ENCODE measurements around the gene BACE1. TPM values are rescaled to one million over a fixed set of nuclear protein-coding genes. Genes with fewer than 3 reads are reported as not detected.

The BACE1 gene
- total RNA-seq, 2 experiments from 2014 or later, result 1.1 to 2.6 TPM

- ATAC-seq (ENCODE audit: low read depth) (no peak), DNase-seq (no peak)
- Mint-ChIP-seq H3K4me3 (no peak overlapping the region), H3K27ac (no peak overlapping the region), H3K9me3 (no peaks in the 10 kb centered on the region), H3K27me3 (peaks cover 46% of the 10 kb centered on the region), H3K4me1 (peaks cover 7% of the 10 kb centered on the region), H3K36me3 (no peaks in the 10 kb centered on the region)
- POLR2A ChIA-PET, result no interaction called here
Observed at GRCh38 chr11:117319214-117319840, 3.3 kb upstream of the BACE1 start.

GRCh38 chr11:117318738-117319137 is 2.7 kb upstream of the BACE1 start:
- no peak overlapping the region for H3K4me3 Mint-ChIP-seq
- H3K27me3 Mint-ChIP-seq, result peaks cover 50% of the 10 kb centered on the region
- no peaks in the 10 kb centered on the region for H3K36me3 Mint-ChIP-seq
- POLR2A ChIA-PET, result no interaction called here
- H3K27ac Mint-ChIP-seq, result no peak overlapping the region
- no peak for ATAC-seq (ENCODE audit: low read depth)
- H3K9me3 Mint-ChIP-seq, result no peaks in the 10 kb centered on the region
- H3K4me1 Mint-ChIP-seq, result peaks cover 7% of the 10 kb centered on the region
- no peak for DNase-seq

GRCh38 chr11:117315285-117316196 is 515 bp downstream of the BACE1 start:
- Mint-ChIP-seq H3K27ac (no peak overlapping the region), H3K4me1 (peaks cover 8% of the 10 kb centered on the region), H3K4me3 (peak overlapping the region; percentile 79), H3K27me3 (peaks cover 58% of the 10 kb centered on the region), H3K9me3 (no peaks in the 10 kb centered on the region), H3K36me3 (no peaks in the 10 kb centered on the region)
- DNase-seq (peak; percentile 54), ATAC-seq (ENCODE audit: low read depth) (peak; percentile 82)
- POLR2A ChIA-PET, result no interaction called here

- DNase-seq, result no peak
- peaks cover 8% of the 10 kb centered on the region for H3K4me1 Mint-ChIP-seq
- no peak overlapping the region for H3K27ac Mint-ChIP-seq
- no peaks in the 10 kb centered on the region for H3K9me3 Mint-ChIP-seq
- ATAC-seq (ENCODE audit: low read depth), result no peak
- POLR2A ChIA-PET, result no interaction called here
- peak overlapping the region; percentile 47 for H3K4me3 Mint-ChIP-seq
- H3K27me3 Mint-ChIP-seq, result peaks cover 60% of the 10 kb centered on the region
- no peaks in the 10 kb centered on the region for H3K36me3 Mint-ChIP-seq
Observed at GRCh38 chr11:117314840-117315239, 1.2 kb downstream of the BACE1 start.

GRCh38 chr11:117313828-117314768 is 2.0 kb downstream of the BACE1 start:
- ATAC-seq (ENCODE audit: low read depth) (no peak), DNase-seq (no peak)
- H3K4me3 Mint-ChIP-seq, result no peak overlapping the region
- POLR2A ChIA-PET, result no interaction called here
- H3K36me3 Mint-ChIP-seq, result no peaks in the 10 kb centered on the region
- peaks cover 8% of the 10 kb centered on the region for H3K4me1 Mint-ChIP-seq
- peaks cover 61% of the 10 kb centered on the region for H3K27me3 Mint-ChIP-seq
- H3K9me3 Mint-ChIP-seq, result no peaks in the 10 kb centered on the region
- no peak overlapping the region for H3K27ac Mint-ChIP-seq

GRCh38 chr11:117313091-117313490 is 3.0 kb downstream of the BACE1 start:
- POLR2A ChIA-PET, result interaction anchor here (0.6 kb wide), 1 partner anchor 329 kb away, joined by 3 read pairs; no protein-coding TSS in a partner anchor
- Mint-ChIP-seq H3K27me3 (peaks cover 55% of the 10 kb centered on the region), H3K9me3 (no peaks in the 10 kb centered on the region), H3K4me1 (peaks cover 8% of the 10 kb centered on the region), H3K36me3 (no peaks in the 10 kb centered on the region), H3K4me3 (no peak overlapping the region), H3K27ac (no peak overlapping the region)
- no peak for ATAC-seq (ENCODE audit: low read depth)
- no peak for DNase-seq

- Mint-ChIP-seq H3K36me3 (no peaks in the 10 kb centered on the region), H3K27me3 (peaks cover 28% of the 10 kb centered on the region), H3K9me3 (no peaks in the 10 kb centered on the region), H3K27ac (no peak overlapping the region), H3K4me3 (no peak overlapping the region), H3K4me1 (peaks cover 1% of the 10 kb centered on the region)
- POLR2A ChIA-PET, result no interaction called here
- DNase-seq, result no peak
- ATAC-seq (ENCODE audit: low read depth), result no peak
Observed at GRCh38 chr11:117309310-117309709, 6.7 kb downstream of the BACE1 start.

- POLR2A ChIA-PET, result no interaction called here
- H3K4me1 Mint-ChIP-seq, result no peaks in the 10 kb centered on the region
- H3K27ac Mint-ChIP-seq, result no peak overlapping the region
- H3K36me3 Mint-ChIP-seq, result no peaks in the 10 kb centered on the region
- no peaks in the 10 kb centered on the region for H3K9me3 Mint-ChIP-seq
- peaks cover 6% of the 10 kb centered on the region for H3K27me3 Mint-ChIP-seq
- DNase-seq, result no peak
- H3K4me3 Mint-ChIP-seq, result no peak overlapping the region
- ATAC-seq (ENCODE audit: low read depth), result no peak
Observed at GRCh38 chr11:117305145-117305544, 10.9 kb downstream of the BACE1 start.

- Mint-ChIP-seq H3K4me1 (no peaks in the 10 kb centered on the region), H3K36me3 (no peaks in the 10 kb centered on the region), H3K27me3 (no peaks in the 10 kb centered on the region), H3K27ac (no peak overlapping the region), H3K4me3 (no peak overlapping the region), H3K9me3 (no peaks in the 10 kb centered on the region)
- POLR2A ChIA-PET, result no interaction called here
- DNase-seq, result no peak
- ATAC-seq (ENCODE audit: low read depth), result no peak
Observed at GRCh38 chr11:117303646-117304315, 12.3 kb downstream of the BACE1 start.

GRCh38 chr11:117303101-117303500 is 13.0 kb downstream of the BACE1 start:
- Mint-ChIP-seq H3K36me3 (no peaks in the 10 kb centered on the region), H3K9me3 (no peaks in the 10 kb centered on the region), H3K4me1 (no peaks in the 10 kb centered on the region), H3K27me3 (no peaks in the 10 kb centered on the region), H3K4me3 (no peak overlapping the region), H3K27ac (no peak overlapping the region)
- DNase-seq, result no peak
- POLR2A ChIA-PET, result no interaction called here
- ATAC-seq (ENCODE audit: low read depth), result no peak

GRCh38 chr11:117302228-117302627 is 13.8 kb downstream of the BACE1 start:
- Mint-ChIP-seq H3K4me1 (no peaks in the 10 kb centered on the region), H3K27ac (no peak overlapping the region), H3K9me3 (no peaks in the 10 kb centered on the region), H3K36me3 (no peaks in the 10 kb centered on the region), H3K4me3 (no peak overlapping the region), H3K27me3 (no peaks in the 10 kb centered on the region)
- POLR2A ChIA-PET, result no interaction called here
- no peak for DNase-seq
- no peak for ATAC-seq (ENCODE audit: low read depth)

- Mint-ChIP-seq H3K9me3 (no peaks in the 10 kb centered on the region), H3K4me1 (no peaks in the 10 kb centered on the region), H3K36me3 (no peaks in the 10 kb centered on the region), H3K27me3 (no peaks in the 10 kb centered on the region), H3K27ac (no peak overlapping the region), H3K4me3 (no peak overlapping the region)
- no peak for ATAC-seq (ENCODE audit: low read depth)
- DNase-seq, result no peak
- POLR2A ChIA-PET, result no interaction called here
Observed at GRCh38 chr11:117300773-117301172, 15.3 kb downstream of the BACE1 start.

- H3K9me3 Mint-ChIP-seq, result no peaks in the 10 kb centered on the region
- no peaks in the 10 kb centered on the region for H3K4me1 Mint-ChIP-seq
- H3K27ac Mint-ChIP-seq, result no peak overlapping the region
- DNase-seq (no peak), ATAC-seq (ENCODE audit: low read depth) (no peak)
- no peaks in the 10 kb centered on the region for H3K27me3 Mint-ChIP-seq
- no peaks in the 10 kb centered on the region for H3K36me3 Mint-ChIP-seq
- POLR2A ChIA-PET, result no interaction called here
- no peak overlapping the region for H3K4me3 Mint-ChIP-seq
Observed at GRCh38 chr11:117300283-117300663, 15.8 kb downstream of the BACE1 start.

Data from activated naive CD8-positive, alpha-beta T cell treated with anti-CD3 and anti-CD28 coated beads, Interleukin-2, amount 10 ng/mL, durations not matched to agents 7 days and 5 days (primary cell).